HepG2 (cell line): ENCODE data around the gene GRAP.
"Not testable (repeated sequence)": the region's sequence is repeated elsewhere in the genome, so short reads cannot be mapped to it uniquely, and the experiment has no call there.

Experiments
- CAMTA2 ChIP-seq: sonication (generic); formaldehyde crosslinking; IDR thresholded peaks from 2 replicates; pipeline ENCODE4 v1.4.0; 2020; ENCODE audit warnings: mild to moderate bottlenecking, missing genetic modification reagents, borderline replicate concordance
- CHD2 ChIP-seq: IDR thresholded peaks from 2 replicates; pipeline ENCODE4 v1.6.1; 2011; ENCODE audit warnings: low read depth, low read length, improper control_type of control experiment
- CREB1 ChIP-seq, 2 experiments: fragments of 450-650 bp in 1 of 2; IDR thresholded peaks; 2 replicates each; pipeline ENCODE4 v1.6.1; 2016 to 2017; ENCODE audit warnings: control low read depth in 1 of 2, mild to moderate bottlenecking in 1 of 2, missing compliant biosample characterization in 1 of 2, missing genetic modification characterization in 1 of 2
- JUN ChIP-seq: sonication (generic); formaldehyde crosslinking; IDR thresholded peaks from 2 replicates; pipeline ENCODE4 v1.4.0; 2020; ENCODE audit warnings: mild to moderate bottlenecking, missing genetic modification reagents
- MAZ ChIP-seq, 2 experiments: sonication (generic) in 1 of 2; formaldehyde crosslinking in 1 of 2; IDR thresholded peaks; 2 replicates each; pipeline versions ENCODE4 v1.5.0 to v1.6.1; 2012 to 2020; ENCODE audit warnings: low read depth in 2 of 2, mild to moderate bottlenecking in 2 of 2, borderline replicate concordance in 1 of 2, improper control_type of control experiment in 1 of 2, low read length in 1 of 2, missing genetic modification reagents in 1 of 2, moderate library complexity in 1 of 2
- MYNN ChIP-seq: sonication (generic); formaldehyde crosslinking; IDR thresholded peaks from 2 replicates; pipeline ENCODE4 v1.4.0; 2020; ENCODE audit warnings: mild to moderate bottlenecking, low read depth, missing genetic modification reagents
- POLR2AphosphoS5 ChIP-seq: IDR thresholded peaks from 2 replicates; pipeline ENCODE4 v1.6.1; 2012; ENCODE audit warnings: low read depth, low read length

GRCh38 chr17:19055447-19055846 is 8.7 kb upstream of the GRAP start:
- not testable (repeated sequence) for TF ChIP-seq JUN (CRISPR knock-in tag); CREB1 (IDR thresholded peaks at IDR 0.05); CREB1 (CRISPR knock-in tag; IDR thresholded peaks at IDR 0.05); MYNN (CRISPR knock-in tag); MAZ (IDR thresholded peaks at IDR 0.05; ENCODE audit: borderline replicate concordance, low read depth, low read length); MAZ (CRISPR knock-in tag; IDR thresholded peaks at IDR 0.05; ENCODE audit: low read depth); CAMTA2; POLR2AphosphoS5; CHD2
